ENCODE measurements around the gene TXNRD1. TPM values are rescaled to one million over a fixed set of nuclear protein-coding genes. Genes with fewer than 3 reads are reported as not detected.
"Not testable (repeated sequence)": the region's sequence is repeated elsewhere in the genome, so short reads cannot be mapped to it uniquely, and the experiment has no call there.

TXNRD1 gene
- total and polyA plus RNA-seq, 8 donors: 8.1 to 29.1 (median 15.9) TPM

DNA sequence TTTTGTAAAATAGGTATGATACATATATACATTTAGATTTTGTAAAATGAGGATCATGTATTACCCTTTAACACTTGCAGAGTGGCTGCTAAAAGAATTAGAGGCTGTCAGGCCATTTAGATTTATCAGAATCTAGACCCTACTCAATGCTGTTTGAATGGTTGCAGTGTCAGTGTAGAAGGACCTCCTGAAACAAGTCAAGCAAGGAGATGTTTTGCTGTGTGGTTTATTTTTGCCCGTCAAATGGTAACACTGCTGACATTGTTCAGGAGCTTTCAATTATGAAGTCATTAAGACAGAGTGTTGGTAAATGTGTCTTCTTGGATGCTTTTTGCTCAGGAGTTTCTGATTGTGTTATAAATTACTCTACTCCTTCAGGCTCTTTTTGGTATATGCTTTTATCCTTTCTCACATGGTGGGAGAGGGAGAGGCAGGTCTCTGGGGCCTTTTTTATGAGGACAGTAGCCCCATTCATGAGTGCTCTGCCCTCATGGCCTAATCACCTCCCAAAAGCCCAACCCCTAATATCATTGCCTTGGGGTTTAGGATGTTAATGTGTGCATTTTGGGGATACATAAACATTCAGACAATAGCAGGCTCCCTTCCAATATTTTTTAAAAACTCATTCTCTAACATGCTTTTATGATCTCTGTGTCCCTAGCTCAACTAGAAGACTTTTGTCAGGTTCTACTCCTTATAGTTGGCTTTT lies 104.5 kb downstream of the TXNRD1 start:
- no peaks in the 10 kb centered on the region for H3K9me3 ChIP-seq
- no peak for ATAC-seq
- DNase-seq: no peak
- H3K4me1 ChIP-seq: no peaks in the 10 kb centered on the region
- peaks cover 0 to 28% (median 5%) of the 10 kb centered on the region in 3 donors for H3K36me3 ChIP-seq
- TF ChIP-seq, protein P1, sequence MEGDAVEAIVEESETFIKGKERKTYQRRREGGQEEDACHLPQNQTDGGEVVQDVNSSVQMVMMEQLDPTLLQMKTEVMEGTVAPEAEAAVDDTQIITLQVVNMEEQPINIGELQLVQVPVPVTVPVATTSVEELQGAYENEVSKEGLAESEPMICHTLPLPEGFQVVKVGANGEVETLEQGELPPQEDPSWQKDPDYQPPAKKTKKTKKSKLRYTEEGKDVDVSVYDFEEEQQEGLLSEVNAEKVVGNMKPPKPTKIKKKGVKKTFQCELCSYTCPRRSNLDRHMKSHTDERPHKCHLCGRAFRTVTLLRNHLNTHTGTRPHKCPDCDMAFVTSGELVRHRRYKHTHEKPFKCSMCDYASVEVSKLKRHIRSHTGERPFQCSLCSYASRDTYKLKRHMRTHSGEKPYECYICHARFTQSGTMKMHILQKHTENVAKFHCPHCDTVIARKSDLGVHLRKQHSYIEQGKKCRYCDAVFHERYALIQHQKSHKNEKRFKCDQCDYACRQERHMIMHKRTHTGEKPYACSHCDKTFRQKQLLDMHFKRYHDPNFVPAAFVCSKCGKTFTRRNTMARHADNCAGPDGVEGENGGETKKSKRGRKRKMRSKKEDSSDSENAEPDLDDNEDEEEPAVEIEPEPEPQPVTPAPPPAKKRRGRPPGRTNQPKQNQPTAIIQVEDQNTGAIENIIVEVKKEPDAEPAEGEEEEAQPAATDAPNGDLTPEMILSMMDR (IDR thresholded peaks at IDR 0.05): no peak
- no peak overlapping the region for H3K27ac ChIP-seq
- WGBS, 2 donors: 85 to 93% methylated on average over 1 of the region's 1 CpG
- FAIRE-seq: no peak
- no peak overlapping the region for H3K4me3 ChIP-seq
- no peaks in the 10 kb centered on the region for H3K27me3 ChIP-seq
- intact Hi-C loops (cut with DNase I): no loop called here

DNA sequence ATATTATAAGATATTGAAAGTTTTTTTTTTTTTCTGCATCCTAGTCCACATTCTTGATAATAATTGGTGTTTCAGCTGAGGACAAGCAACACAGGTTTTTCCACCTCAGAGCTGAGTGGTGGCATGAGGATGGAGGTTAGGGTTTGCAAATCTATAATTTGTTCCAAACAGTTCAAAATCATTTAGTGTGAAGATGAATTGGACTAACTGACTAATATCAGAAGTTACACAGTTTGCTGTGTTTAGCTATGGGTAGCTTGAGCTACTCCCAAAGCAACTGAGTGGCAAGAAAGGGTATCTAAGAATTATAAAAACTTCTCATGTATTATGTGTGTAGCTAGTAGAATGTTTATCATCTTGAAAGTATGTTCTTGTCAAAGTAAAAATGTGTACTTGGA lies 105.0 kb downstream of the TXNRD1 start:
- intact Hi-C loops (cut with DNase I): no loop called here
- FAIRE-seq (no peak), DNase-seq (no peak), ATAC-seq (no peak)
- H3K4me1 ChIP-seq: no peaks in the 10 kb centered on the region
- TF ChIP-seq, protein P1 (IDR thresholded peaks at IDR 0.05): no peak
- H3K27me3 ChIP-seq: no peaks in the 10 kb centered on the region
- peaks cover 0 to 28% (median 5%) of the 10 kb centered on the region in 3 donors for H3K36me3 ChIP-seq
- no peak overlapping the region for H3K4me3 ChIP-seq
- H3K27ac ChIP-seq: no peak overlapping the region
- H3K9me3 ChIP-seq: no peaks in the 10 kb centered on the region

DNA sequence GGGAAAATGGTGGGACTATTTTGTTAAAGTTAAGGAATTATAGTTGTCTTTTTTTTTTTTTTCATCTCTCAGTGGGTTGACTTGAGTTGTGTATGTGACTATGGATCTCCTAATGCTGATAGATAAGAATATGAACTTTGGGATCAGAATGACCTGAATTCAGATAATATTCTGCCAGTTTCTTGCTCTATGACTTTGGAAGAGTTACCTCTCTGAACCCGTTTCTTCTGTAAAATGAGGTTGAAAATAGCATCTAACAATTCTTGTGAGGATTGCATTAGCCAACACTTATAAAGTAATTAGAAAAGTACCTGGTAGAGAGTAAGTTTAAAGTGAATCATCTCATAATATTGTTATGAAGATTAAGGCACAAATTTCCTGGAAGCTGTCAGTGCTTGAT lies 106.4 kb downstream of the TXNRD1 start:
- DNase-seq: no peak
- Histone ChIP-seq H3K27me3 (no peaks in the 10 kb centered on the region), H3K4me3 (no peak overlapping the region), H3K4me1 (no peaks in the 10 kb centered on the region), H3K27ac (no peak overlapping the region), H3K9me3 (no peaks in the 10 kb centered on the region), H3K36me3 (peaks cover 0 to 28% (median 5%) of the 10 kb centered on the region in 3 donors)
- WGBS, 2 donors: 91 to 100% methylated on average over 1 of the region's 1 CpG
- no peak for FAIRE-seq
- intact Hi-C loops (cut with DNase I): no loop called here
- ATAC-seq: no peak
- TF ChIP-seq, protein P1 (IDR thresholded peaks at IDR 0.05): no peak

DNA sequence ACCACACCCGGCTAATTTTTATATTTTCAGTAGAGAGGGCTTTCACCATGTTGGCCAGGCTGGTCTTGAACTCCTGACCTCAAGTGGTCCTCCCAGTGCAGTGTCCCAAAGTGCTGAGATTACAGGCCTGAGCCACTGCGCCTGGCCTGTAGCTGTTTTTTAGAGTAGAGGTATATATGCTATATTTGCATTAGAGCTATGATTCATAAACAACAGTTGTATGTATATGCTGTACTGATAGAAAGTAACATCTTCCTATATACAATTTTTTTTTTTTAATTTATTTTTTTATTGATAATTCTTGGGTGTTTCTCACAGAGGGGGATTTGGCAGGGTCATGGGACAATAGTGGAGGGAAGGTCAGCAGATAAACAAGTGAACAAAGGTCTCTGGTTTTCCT lies 107.0 kb downstream of the TXNRD1 start:
- FAIRE-seq; H3K27me3 ChIP-seq; H3K27ac ChIP-seq; intact Hi-C loops (cut with DNase I); H3K4me3 ChIP-seq; H3K4me1 ChIP-seq; ATAC-seq; DNase-seq; H3K9me3 ChIP-seq: not testable (repeated sequence)
- 97 to 99% methylated on average over 2 of the region's 2 CpGs for WGBS, 2 donors
- peaks cover 0 to 32% (median 5%) of the 10 kb centered on the region in 3 donors for H3K36me3 ChIP-seq

DNA sequence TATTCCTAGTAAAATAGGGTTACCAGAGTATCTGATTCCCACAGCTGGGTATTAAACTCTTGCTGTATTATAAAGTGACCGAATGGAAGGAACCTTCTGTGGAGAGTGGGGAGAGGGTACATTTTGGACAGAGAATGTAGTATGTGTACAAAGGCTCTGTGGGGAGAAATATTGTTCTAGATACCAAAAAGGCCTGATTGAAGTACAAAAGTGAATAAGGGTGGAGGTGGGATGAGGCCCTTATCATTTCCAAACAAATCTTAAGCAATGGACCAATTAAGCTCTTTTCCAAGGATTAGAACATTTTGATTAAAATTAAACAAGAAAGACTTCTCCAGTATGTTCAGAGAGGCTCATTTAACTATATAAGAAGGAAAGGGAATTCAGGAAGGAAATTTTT lies 108.3 kb downstream of the TXNRD1 start:
- H3K36me3 ChIP-seq: peaks cover 0 to 36% (median 5%) of the 10 kb centered on the region in 3 donors
- no peak for FAIRE-seq

DNA sequence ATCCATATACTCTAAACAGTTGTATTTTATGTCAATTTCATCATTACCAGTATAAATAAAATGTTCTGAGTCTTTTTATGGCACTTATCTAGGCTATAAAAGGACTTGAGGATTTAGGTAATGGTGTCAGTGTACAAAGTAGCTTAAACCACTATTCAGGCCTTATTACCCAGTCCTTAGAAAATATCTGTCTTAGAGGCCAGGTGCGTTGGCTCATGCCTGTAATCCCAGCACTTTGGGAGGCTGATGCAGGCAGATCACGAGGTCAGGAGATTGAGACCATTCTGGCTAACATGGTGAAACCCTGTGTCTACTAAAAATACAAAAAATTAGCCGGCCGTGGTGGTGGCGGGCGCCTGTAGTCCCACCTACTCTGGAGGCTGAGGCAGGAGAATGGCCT lies 112.7 kb downstream of the TXNRD1 start:
- H3K36me3 ChIP-seq: peaks cover 0 to 19% (median 0%) of the 10 kb centered on the region in 3 donors
- FAIRE-seq; ATAC-seq; H3K4me3 ChIP-seq; H3K27me3 ChIP-seq; DNase-seq; H3K9me3 ChIP-seq; intact Hi-C loops (cut with DNase I); H3K27ac ChIP-seq; H3K4me1 ChIP-seq: not testable (repeated sequence)
- 95 to 96% methylated on average over 6 of the region's 6 CpGs for WGBS, 2 donors

More for the DNA sequence above, 108.3 kb downstream of the TXNRD1 start:
- H3K9me3 ChIP-seq: no peaks in the 10 kb centered on the region
- H3K4me1 ChIP-seq: no peaks in the 10 kb centered on the region
- intact Hi-C loops (cut with DNase I): no loop called here
- WGBS, 2 donors: 99 to 100% methylated on average over 1 of the region's 1 CpG
- DNase-seq (no peak), ATAC-seq (no peak)
- no peak overlapping the region for H3K27ac ChIP-seq
- TF ChIP-seq, protein P1 (IDR thresholded peaks at IDR 0.05): no peak
- no peaks in the 10 kb centered on the region for H3K27me3 ChIP-seq
- H3K4me3 ChIP-seq: no peak overlapping the region

Data from pancreas (tissue), 10 donors.